ENCODE measurements around the gene EXOC4.

The EXOC4 gene

GRCh38 chr7:133739817-133740216 lies 486.9 kb downstream of the EXOC4 start:
- H3K4me2 ChIP-seq (ENCODE audit: low read depth, low read length, poor library complexity, severe bottlenecking) = no peak overlapping the region
- H3K9ac ChIP-seq (ENCODE audit: low read depth, low read length, poor library complexity, severe bottlenecking) = no peak overlapping the region
- no peak overlapping the region for H3K4me3 ChIP-seq (ENCODE audit: low read length, poor library complexity, severe bottlenecking)
- no peaks in the 10 kb centered on the region for H3F3A ChIP-seq (ENCODE audit: low read depth)
- peaks cover 46% of the 10 kb centered on the region for H3K4me1 ChIP-seq (ENCODE audit: insufficient read depth, low read length, poor library complexity, severe bottlenecking)
- no peaks in the 10 kb centered on the region for H3K9me3 ChIP-seq (ENCODE audit: insufficient read depth, low read depth, low read length)
- H4K20me1 ChIP-seq (ENCODE audit: insufficient read depth, low read length, poor library complexity, severe bottlenecking) = no peaks in the 10 kb centered on the region
- no peaks in the 10 kb centered on the region for H3K27me3 ChIP-seq (ENCODE audit: insufficient read depth, low read length, poor library complexity, severe bottlenecking)
- no peaks in the 10 kb centered on the region for H3K79me2 ChIP-seq (ENCODE audit: insufficient read depth, low read length)
- no peaks in the 10 kb centered on the region for H3K9me2 ChIP-seq (replicated peaks; ENCODE audit: low read depth, low read length)
- H3K36me3 ChIP-seq (ENCODE audit: insufficient read depth, low read length) = no peaks in the 10 kb centered on the region
- TF ChIP-seq CTCF (conservative IDR thresholded peaks at IDR 0.05; ENCODE audit: low read length) (no peak), EZH2phosphoT487 (IDR thresholded peaks at IDR 0.05; ENCODE audit: borderline replicate concordance) (no peak)
- no peak overlapping the region for H2AFZ ChIP-seq (ENCODE audit: low read length)

- no peaks in the 10 kb centered on the region for H3K36me3 ChIP-seq (ENCODE audit: insufficient read depth, low read length)
- peak overlapping the region; percentile 43 for H3K4me2 ChIP-seq (ENCODE audit: low read depth, low read length, poor library complexity, severe bottlenecking)
- no peak for TF ChIP-seq EZH2phosphoT487 (IDR thresholded peaks at IDR 0.05; ENCODE audit: borderline replicate concordance)
- TF ChIP-seq CTCF (conservative IDR thresholded peaks at IDR 0.05; ENCODE audit: low read length) = no peak
- no peaks in the 10 kb centered on the region for H4K20me1 ChIP-seq (ENCODE audit: insufficient read depth, low read length, poor library complexity, severe bottlenecking)
- no peak overlapping the region for H2AFZ ChIP-seq (ENCODE audit: low read length)
- peak overlapping the region; percentile 52 for H3K9ac ChIP-seq (ENCODE audit: low read depth, low read length, poor library complexity, severe bottlenecking)
- H3K79me2 ChIP-seq (ENCODE audit: insufficient read depth, low read length) = no peaks in the 10 kb centered on the region
- H3K9me3 ChIP-seq (ENCODE audit: insufficient read depth, low read depth, low read length) = no peaks in the 10 kb centered on the region
- no peaks in the 10 kb centered on the region for H3F3A ChIP-seq (ENCODE audit: low read depth)
- H3K4me1 ChIP-seq (ENCODE audit: insufficient read depth, low read length, poor library complexity, severe bottlenecking) = peaks cover 46% of the 10 kb centered on the region
- no peak overlapping the region for H3K4me3 ChIP-seq (ENCODE audit: low read length, poor library complexity, severe bottlenecking)
- no peaks in the 10 kb centered on the region for H3K27me3 ChIP-seq (ENCODE audit: insufficient read depth, low read length, poor library complexity, severe bottlenecking)
- no peaks in the 10 kb centered on the region for H3K9me2 ChIP-seq (replicated peaks; ENCODE audit: low read depth, low read length)
These were observed 488.2 kb downstream of the EXOC4 start for GRCh38 chr7:133741078-133741477.

DNA sequence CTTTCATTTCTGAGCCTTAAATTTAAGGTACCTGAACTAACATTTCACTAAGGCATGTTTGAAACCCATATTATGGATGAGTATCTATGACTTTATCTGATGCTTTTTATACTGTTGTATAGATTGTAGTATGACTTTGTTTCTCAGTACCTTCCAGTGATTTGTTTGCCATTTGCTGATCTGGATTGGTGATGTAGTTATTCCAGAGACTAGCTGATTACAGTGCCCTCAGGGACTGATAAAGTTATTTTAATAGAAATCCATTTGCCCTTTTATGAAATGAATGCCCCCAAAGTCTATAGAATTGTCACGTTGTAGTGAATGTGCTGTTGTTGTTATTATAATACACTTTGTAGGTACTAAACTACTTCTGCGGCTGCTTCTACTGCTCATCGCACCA lies 488.8 kb downstream of the EXOC4 start:
- H3K4me3 ChIP-seq (ENCODE audit: low read length, poor library complexity, severe bottlenecking) = no peak overlapping the region
- no peak overlapping the region for H2AFZ ChIP-seq (ENCODE audit: low read length)
- no peaks in the 10 kb centered on the region for H3F3A ChIP-seq (ENCODE audit: low read depth)
- H3K9me2 ChIP-seq (replicated peaks; ENCODE audit: low read depth, low read length) = no peaks in the 10 kb centered on the region
- TF ChIP-seq CTCF (conservative IDR thresholded peaks at IDR 0.05; ENCODE audit: low read length) (no peak), EZH2phosphoT487 (IDR thresholded peaks at IDR 0.05; ENCODE audit: borderline replicate concordance) (no peak)
- peak overlapping the region; percentile 43 for H3K4me2 ChIP-seq (ENCODE audit: low read depth, low read length, poor library complexity, severe bottlenecking)
- no peaks in the 10 kb centered on the region for H3K27me3 ChIP-seq (ENCODE audit: insufficient read depth, low read length, poor library complexity, severe bottlenecking)
- H3K79me2 ChIP-seq (ENCODE audit: insufficient read depth, low read length) = no peaks in the 10 kb centered on the region
- no peaks in the 10 kb centered on the region for H4K20me1 ChIP-seq (ENCODE audit: insufficient read depth, low read length, poor library complexity, severe bottlenecking)
- peak overlapping the region; percentile 52 for H3K9ac ChIP-seq (ENCODE audit: low read depth, low read length, poor library complexity, severe bottlenecking)
- no peaks in the 10 kb centered on the region for H3K36me3 ChIP-seq (ENCODE audit: insufficient read depth, low read length)
- peaks cover 46% of the 10 kb centered on the region for H3K4me1 ChIP-seq (ENCODE audit: insufficient read depth, low read length, poor library complexity, severe bottlenecking)
- H3K9me3 ChIP-seq (ENCODE audit: insufficient read depth, low read depth, low read length) = no peaks in the 10 kb centered on the region
